ENCODE measurements around the gene SLC4A3. TPM values are rescaled to one million over a fixed set of nuclear protein-coding genes. Genes with fewer than 3 reads are reported as not detected.

The SLC4A3 gene
- total RNA-seq, 1 experiment from 2014 or later: 23.0 TPM

- Histone ChIP-seq H3K9me2 (ENCODE audit: insufficient read depth) (no peaks in the 10 kb centered on the region), H3K4me2 (ENCODE audit: low read length) (no peak overlapping the region), H3K4me3 (replicated peaks in 1 of 2; ENCODE audit: low read depth in 1 of 2, low read length in 2 of 2) (no peak overlapping the region), H3K27me3 (ENCODE audit: insufficient read depth, low read length) (no peaks in the 10 kb centered on the region), H3K36me3 (ENCODE audit: control insufficient read depth in 1 of 2, insufficient read depth in 2 of 2, low read length in 2 of 2) (peaks cover 3 to 4% of the 10 kb centered on the region in 2 experiments; a peak in 3 of 4 replicates), H4K20me1 (ENCODE audit: insufficient read depth) (no peaks in the 10 kb centered on the region), H3K4me1 (ENCODE audit: control insufficient read depth in 1 of 2, insufficient read depth in 2 of 2, low read length in 2 of 2) (no peaks in the 10 kb centered on the region), H3K9me3 (ENCODE audit: control insufficient read depth in 1 of 2, insufficient read depth in 1 of 2, low read depth in 1 of 2, low read length in 2 of 2) (no peaks in the 10 kb centered on the region), H3K27ac (ENCODE audit: low read depth, low read length) (no peak overlapping the region), H3K79me2 (ENCODE audit: insufficient read depth, low read length) (no peaks in the 10 kb centered on the region), H3K9ac (ENCODE audit: low read length) (no peak overlapping the region), H2AFZ (ENCODE audit: low read depth, low read length, poor library complexity, severe bottlenecking) (no peak overlapping the region)
- ChIA-PET RAD21 (ENCODE audit: low non-redundant PET in 1 of 2, low total read pairs in 2 of 2, uncharacterized antibody in 2 of 2, unreplicated experiment in 2 of 2) (no interaction called here), POLR2A (no interaction called here), CTCF (interaction anchor here (1.3 kb wide), 1 partner anchor 48 kb away, joined by 3 read pairs; no protein-coding TSS in a partner anchor)
- intact Hi-C loops (cut with micrococcal nuclease): no loop called here
- no TSS peak for BruUV-seq (replicated peaks)
- TF ChIP-seq POLR2AphosphoS5 (IDR thresholded peaks at IDR 0.05; ENCODE audit: low read depth, low read length) (no peak), MAX (IDR thresholded peaks at IDR 0.05) (no peak), TCF7L2 (IDR thresholded peaks at IDR 0.05; ENCODE audit: borderline replicate concordance, extremely low read depth, insufficient read depth, insufficient read length) (no peak), SP1 (IDR thresholded peaks at IDR 0.05; ENCODE audit: low read depth) (no peak), ATF3 (IDR thresholded peaks at IDR 0.05) (no peak), ZBTB33 (IDR thresholded peaks at IDR 0.05; ENCODE audit: extremely low read depth, insufficient replicate concordance, low read length) (no peak), SIN3A (IDR thresholded peaks at IDR 0.05; ENCODE audit: low read depth) (no peak), EGR1 (IDR thresholded peaks at IDR 0.05; ENCODE audit: low read depth) (no peak), CBX3 (IDR thresholded peaks at IDR 0.05; ENCODE audit: low read depth) (no peak), JUND (IDR thresholded peaks at IDR 0.05) (no peak), FOSL1 (IDR thresholded peaks at IDR 0.05; ENCODE audit: low read depth) (no peak), YY1 (IDR thresholded peaks at IDR 0.05; ENCODE audit: extremely low read depth, insufficient replicate concordance, low read depth, low read length) (no peak), POLR2A (IDR thresholded peaks at IDR 0.05; ENCODE audit: borderline replicate concordance, extremely low read depth, insufficient read depth, insufficient read length) (no peak), EZH2phosphoT487 (IDR thresholded peaks at IDR 0.05; ENCODE audit: borderline replicate concordance) (no peak), ZFX (IDR thresholded peaks at IDR 0.05) (no peak), CEBPB (IDR thresholded peaks at IDR 0.05; ENCODE audit: low read depth) (no peak), CTCF (IDR thresholded peaks at IDR 0.05 in 2 of 3, conservative IDR thresholded peaks at IDR 0.05 in 1 of 3; ENCODE audit: borderline replicate concordance in 1 of 3, insufficient read depth in 1 of 3, low read depth in 2 of 3, low read length in 2 of 3) (no peak)
- TF ChIP-seq, protein P1, sequence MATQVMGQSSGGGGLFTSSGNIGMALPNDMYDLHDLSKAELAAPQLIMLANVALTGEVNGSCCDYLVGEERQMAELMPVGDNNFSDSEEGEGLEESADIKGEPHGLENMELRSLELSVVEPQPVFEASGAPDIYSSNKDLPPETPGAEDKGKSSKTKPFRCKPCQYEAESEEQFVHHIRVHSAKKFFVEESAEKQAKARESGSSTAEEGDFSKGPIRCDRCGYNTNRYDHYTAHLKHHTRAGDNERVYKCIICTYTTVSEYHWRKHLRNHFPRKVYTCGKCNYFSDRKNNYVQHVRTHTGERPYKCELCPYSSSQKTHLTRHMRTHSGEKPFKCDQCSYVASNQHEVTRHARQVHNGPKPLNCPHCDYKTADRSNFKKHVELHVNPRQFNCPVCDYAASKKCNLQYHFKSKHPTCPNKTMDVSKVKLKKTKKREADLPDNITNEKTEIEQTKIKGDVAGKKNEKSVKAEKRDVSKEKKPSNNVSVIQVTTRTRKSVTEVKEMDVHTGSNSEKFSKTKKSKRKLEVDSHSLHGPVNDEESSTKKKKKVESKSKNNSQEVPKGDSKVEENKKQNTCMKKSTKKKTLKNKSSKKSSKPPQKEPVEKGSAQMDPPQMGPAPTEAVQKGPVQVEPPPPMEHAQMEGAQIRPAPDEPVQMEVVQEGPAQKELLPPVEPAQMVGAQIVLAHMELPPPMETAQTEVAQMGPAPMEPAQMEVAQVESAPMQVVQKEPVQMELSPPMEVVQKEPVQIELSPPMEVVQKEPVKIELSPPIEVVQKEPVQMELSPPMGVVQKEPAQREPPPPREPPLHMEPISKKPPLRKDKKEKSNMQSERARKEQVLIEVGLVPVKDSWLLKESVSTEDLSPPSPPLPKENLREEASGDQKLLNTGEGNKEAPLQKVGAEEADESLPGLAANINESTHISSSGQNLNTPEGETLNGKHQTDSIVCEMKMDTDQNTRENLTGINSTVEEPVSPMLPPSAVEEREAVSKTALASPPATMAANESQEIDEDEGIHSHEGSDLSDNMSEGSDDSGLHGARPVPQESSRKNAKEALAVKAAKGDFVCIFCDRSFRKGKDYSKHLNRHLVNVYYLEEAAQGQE (IDR thresholded peaks at IDR 0.05; ENCODE audit: low read depth): no peak
- DNase-seq (ENCODE audit: low read depth, low spot score) (no peak), ATAC-seq (no peak)
Observed at GRCh38 chr2:219607931-219608330, 19.5 kb upstream of the SLC4A3 start.

Data from HCT116 (cell line).